Erythroblast (primary cell): ENCODE data around the gene GNAT1.

Experiments used
- GATA1 ChIP-seq: IDR thresholded peaks from 2 replicates; pipeline ENCODE4 v1.6.1; 2011; ENCODE audit warnings: low read depth, mild to moderate bottlenecking, control low read depth, low read length, moderate library complexity
- POLR2A ChIP-seq: IDR thresholded peaks from 2 replicates; pipeline ENCODE4 v1.6.1; 2011; ENCODE audit warnings: mild to moderate bottlenecking, low read length

DNA sequence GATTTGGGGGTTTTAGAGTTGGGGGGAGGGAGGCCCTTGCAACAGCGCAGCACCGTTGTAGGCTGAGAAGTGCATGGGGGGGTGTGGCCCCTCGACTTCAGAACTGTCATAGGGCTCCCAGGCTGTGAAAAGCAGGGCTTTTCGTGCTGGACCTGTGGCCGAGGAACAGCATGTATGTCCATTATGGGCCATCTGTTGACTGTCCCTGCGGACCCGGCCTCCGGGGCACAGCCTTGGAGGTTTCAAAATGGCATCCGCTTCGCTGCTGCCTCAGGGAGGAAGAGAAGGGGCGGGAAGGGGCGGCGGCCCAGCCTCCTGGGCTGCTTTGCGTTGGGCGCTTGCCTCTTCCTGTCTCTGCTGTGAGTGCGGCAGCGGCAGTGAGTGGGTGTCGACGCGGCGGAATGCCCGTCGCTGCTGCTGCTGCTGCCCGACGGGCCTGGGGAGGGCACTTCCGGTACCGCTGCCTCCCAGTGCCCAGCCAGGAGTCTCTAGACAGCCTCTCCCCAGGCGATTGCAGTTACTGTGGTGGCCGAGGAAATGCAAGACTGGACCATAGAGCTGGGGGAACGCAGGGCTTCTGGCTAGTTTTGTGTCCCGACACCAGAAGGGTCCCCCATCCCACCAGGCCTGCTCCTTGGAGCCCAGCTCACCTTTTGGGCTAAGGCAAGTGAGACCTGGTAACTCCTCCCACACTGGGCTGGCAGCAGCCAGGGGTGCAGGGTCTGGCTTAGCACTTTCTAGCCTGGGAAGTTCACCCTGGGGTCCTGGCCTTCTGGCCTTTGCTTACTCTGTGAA lies 46.5 kb downstream of the GNAT1 start:
- peak; percentile 61 for TF ChIP-seq POLR2A
- TF ChIP-seq GATA1, result no peak
